HepG2 (cell line): ENCODE measurements around the gene TAS1R3. TPM values are rescaled to one million over a fixed set of nuclear protein-coding genes. Genes with fewer than 3 reads are reported as not detected.

Experiments used
- DMTF1 ChIP-seq: sonication (generic); formaldehyde crosslinking; IDR thresholded peaks from 2 replicates; pipeline ENCODE4 v1.4.0; 2020; ENCODE audit warnings: mild to moderate bottlenecking, missing genetic modification reagents
- GMEB2 ChIP-seq: IDR thresholded peaks from 2 replicates; pipeline ENCODE4 v1.6.1; 2016; ENCODE audit warnings: missing biosample characterization, missing genetic modification reagents, low read depth
- HNRNPL ChIP-seq: fragments of 200-400 bp; formaldehyde crosslinking; IDR thresholded peaks from 2 replicates; pipeline ENCODE4 v1.6.1; 2017; ENCODE audit warnings: mild to moderate bottlenecking, low read depth, low read length
- IRF9 ChIP-seq: sonication (generic); formaldehyde crosslinking; IDR thresholded peaks from 2 replicates; pipeline ENCODE4 v1.8.0; 2022; ENCODE audit warnings: missing genetic modification reagents, mild to moderate bottlenecking, borderline replicate concordance
- MEIS1 ChIP-seq: sonication (generic); formaldehyde crosslinking; IDR thresholded peaks from 2 replicates; pipeline ENCODE4 v1.9.0; 2021; ENCODE audit warnings: mild to moderate bottlenecking, missing genetic modification reagents, moderate library complexity, borderline replicate concordance
- NFIC ChIP-seq: IDR thresholded peaks from 2 replicates; pipeline ENCODE4 v1.6.1; 2012; ENCODE audit warnings: mild to moderate bottlenecking, low read length, inconsistent platforms
- POLR2AphosphoS2 ChIP-seq: IDR thresholded peaks from 2 replicates; pipeline ENCODE4 v1.6.1; 2011; ENCODE audit warnings: low read depth, low read length, improper control_type of control experiment
- RBFOX2 ChIP-seq: fragments of 200-400 bp; formaldehyde crosslinking; IDR thresholded peaks from 2 replicates; pipeline ENCODE4 v1.6.1; 2017; ENCODE audit warnings: low read depth, mild to moderate bottlenecking, low read length
- RNF2 ChIP-seq: fragments of 450-650 bp; conservative IDR thresholded peaks from 2 replicates; pipeline ENCODE4 v1.6.1; 2016; ENCODE audit warnings: low read depth
- SOX5 ChIP-seq: IDR thresholded peaks from 2 replicates; pipeline ENCODE4 v1.6.1; 2016; ENCODE audit warnings: borderline replicate concordance
- TFAP4 ChIP-seq: sonication (generic); IDR thresholded peaks from 2 replicates; pipeline ENCODE4 v1.6.1; 2016; ENCODE audit warnings: low read depth, borderline replicate concordance
- TMF1 ChIP-seq: sonication (generic); formaldehyde crosslinking; IDR thresholded peaks from 2 replicates; pipeline ENCODE4 v1.8.1; 2022; ENCODE audit warnings: low read depth, missing genetic modification reagents
- UBTF ChIP-seq: sonication (generic); formaldehyde crosslinking; IDR thresholded peaks from 2 replicates; pipeline ENCODE4 v1.4.0; 2020; ENCODE audit warnings: mild to moderate bottlenecking, missing genetic modification reagents
- ZBTB39 ChIP-seq: sonication (generic); formaldehyde crosslinking; IDR thresholded peaks from 2 replicates; pipeline ENCODE4 v1.5.0; 2020; ENCODE audit warnings: missing genetic modification reagents
- ZFYVE20 ChIP-seq: sonication (generic); formaldehyde crosslinking; IDR thresholded peaks from 2 replicates; pipeline ENCODE4 v1.8.0; 2023; ENCODE audit warnings: low read depth, mild to moderate bottlenecking, moderate library complexity, missing genetic modification reagents, borderline replicate concordance
- ZNF17 ChIP-seq: sonication (generic); formaldehyde crosslinking; IDR thresholded peaks from 2 replicates; pipeline ENCODE4 v1.5.0; 2020; ENCODE audit warnings: mild to moderate bottlenecking, missing genetic modification reagents
- ZNF343 ChIP-seq: sonication (generic); formaldehyde crosslinking; IDR thresholded peaks from 2 replicates; pipeline ENCODE4 v1.4.0; 2020; ENCODE audit warnings: mild to moderate bottlenecking, missing genetic modification reagents
- ZNF446 ChIP-seq: sonication (generic); formaldehyde crosslinking; IDR thresholded peaks from 2 replicates; pipeline ENCODE4 v1.5.0; 2020; ENCODE audit warnings: mild to moderate bottlenecking, missing genetic modification reagents
- ZSCAN25 ChIP-seq: sonication (generic); formaldehyde crosslinking; IDR thresholded peaks from 2 replicates; pipeline ENCODE4 v1.8.0; 2022; ENCODE audit warnings: mild to moderate bottlenecking, missing genetic modification reagents
- polyA plus RNA-seq, 8 experiments: library from polyadenylated mRNA; depleted of rRNA in 3 of 8; stranded (reverse) in 7 of 8; unstranded in 1 of 8; fragments of >200 nt; fragmentation: Illumina TruSeq in 4 of 8; extraction: Trizol in 4 of 8; gene quantifications; 2 replicates each; pipeline versions ENCODE4 v1.2.1 to v1.2.3, GENCODE V29; 2011 to 2016; ENCODE audit warnings: low read depth in 4 of 8, missing spikeins in 1 of 8, mixed read lengths in 1 of 8; ENCODE audit not compliant: insufficient read depth in 1 of 8
- total RNA-seq, 5 experiments: library from RNA; depleted of rRNA; stranded (reverse); fragments of >200 nt; fragmentation: Illumina TruSeq; extraction: Trizol; gene quantifications; 2 replicates each; pipeline ENCODE4 v1.2.3, GENCODE V29; 2016; ENCODE audit warnings: low read depth in 1 of 5

Gene TAS1R3
- total and polyA plus RNA-seq, 2 of the 13 experiments (the other 11 are each of a cell fraction or from before 2014, with no cell fraction given), result 0.13 to 0.15 TPM

GRCh38 chr1:1332031-1332755, 1.1 kb downstream of the TAS1R3 start (continued):
- TF ChIP-seq IRF9 (no peak), TFAP4 (no peak), UBTF (CRISPR knock-in tag) (no peak), MEIS1 (no peak), RNF2 (no peak), HNRNPL (0 out of 2 replicates have a peak, but pooled peaks have one; percentile 34), GMEB2 (no peak), ZFYVE20 (CRISPR knock-in tag) (no peak), ZNF343 (CRISPR knock-in tag) (0 out of 2 replicates have a peak, but pooled peaks have one; percentile 4), ZNF446 (CRISPR knock-in tag) (no peak), RBFOX2 (no peak), TMF1 (CRISPR knock-in tag) (no peak), DMTF1 (no peak), ZBTB39 (0 out of 2 replicates have a peak, but pooled peaks have one; percentile 52), ZNF17 (CRISPR knock-in tag) (no peak), NFIC (no peak), SOX5 (CRISPR knock-in tag) (no peak), POLR2AphosphoS2 (no peak), ZSCAN25 (no peak)
